ENCODE measurements around the gene ARMC2. TPM values are rescaled to one million over a fixed set of nuclear protein-coding genes. Genes with fewer than 3 reads are reported as not detected.

The ARMC2 gene
- polyA plus RNA-seq, 1 experiment: 5.1 TPM

DNA sequence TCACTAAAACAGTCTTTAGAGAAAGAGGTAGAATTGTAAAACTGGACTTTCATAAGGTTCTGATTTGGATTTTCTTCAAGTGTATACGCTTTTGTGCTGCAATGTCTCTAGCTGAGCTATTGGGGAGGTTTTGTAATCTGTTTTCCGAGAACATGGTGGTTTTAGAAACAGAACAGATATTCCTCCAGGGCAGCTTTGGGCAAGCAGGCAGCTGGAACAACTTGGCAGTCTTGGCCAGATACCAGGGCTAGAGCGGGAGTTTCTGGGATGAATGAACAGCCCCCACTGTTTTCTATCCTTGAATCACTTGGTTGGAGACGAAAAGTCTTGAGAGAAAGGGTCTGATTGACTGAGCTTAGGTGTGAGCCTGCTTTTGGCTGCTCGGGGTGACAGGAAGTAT, 17.1 kb upstream of the ARMC2 start:
- Histone ChIP-seq H3K27ac (ENCODE audit: low read depth, low read length) (no peak overlapping the region), H3K27me3 (ENCODE audit: control insufficient read depth, insufficient read depth, low read length) (no peaks in the 10 kb centered on the region), H3K9me3 (ENCODE audit: control insufficient read depth, insufficient read depth, low read length) (no peaks in the 10 kb centered on the region), H3K4me3 (ENCODE audit: low read depth, low read length) (no peak overlapping the region)
- POLR2A ChIA-PET: no interaction called here
- no peak for DNase-seq (ENCODE audit: low read depth, low spot score)
- TF ChIP-seq, protein P1, sequence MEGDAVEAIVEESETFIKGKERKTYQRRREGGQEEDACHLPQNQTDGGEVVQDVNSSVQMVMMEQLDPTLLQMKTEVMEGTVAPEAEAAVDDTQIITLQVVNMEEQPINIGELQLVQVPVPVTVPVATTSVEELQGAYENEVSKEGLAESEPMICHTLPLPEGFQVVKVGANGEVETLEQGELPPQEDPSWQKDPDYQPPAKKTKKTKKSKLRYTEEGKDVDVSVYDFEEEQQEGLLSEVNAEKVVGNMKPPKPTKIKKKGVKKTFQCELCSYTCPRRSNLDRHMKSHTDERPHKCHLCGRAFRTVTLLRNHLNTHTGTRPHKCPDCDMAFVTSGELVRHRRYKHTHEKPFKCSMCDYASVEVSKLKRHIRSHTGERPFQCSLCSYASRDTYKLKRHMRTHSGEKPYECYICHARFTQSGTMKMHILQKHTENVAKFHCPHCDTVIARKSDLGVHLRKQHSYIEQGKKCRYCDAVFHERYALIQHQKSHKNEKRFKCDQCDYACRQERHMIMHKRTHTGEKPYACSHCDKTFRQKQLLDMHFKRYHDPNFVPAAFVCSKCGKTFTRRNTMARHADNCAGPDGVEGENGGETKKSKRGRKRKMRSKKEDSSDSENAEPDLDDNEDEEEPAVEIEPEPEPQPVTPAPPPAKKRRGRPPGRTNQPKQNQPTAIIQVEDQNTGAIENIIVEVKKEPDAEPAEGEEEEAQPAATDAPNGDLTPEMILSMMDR (IDR thresholded peaks at IDR 0.05; ENCODE audit: low read depth, low read length): no peak
- CTCF ChIA-PET: no interaction called here

DNA sequence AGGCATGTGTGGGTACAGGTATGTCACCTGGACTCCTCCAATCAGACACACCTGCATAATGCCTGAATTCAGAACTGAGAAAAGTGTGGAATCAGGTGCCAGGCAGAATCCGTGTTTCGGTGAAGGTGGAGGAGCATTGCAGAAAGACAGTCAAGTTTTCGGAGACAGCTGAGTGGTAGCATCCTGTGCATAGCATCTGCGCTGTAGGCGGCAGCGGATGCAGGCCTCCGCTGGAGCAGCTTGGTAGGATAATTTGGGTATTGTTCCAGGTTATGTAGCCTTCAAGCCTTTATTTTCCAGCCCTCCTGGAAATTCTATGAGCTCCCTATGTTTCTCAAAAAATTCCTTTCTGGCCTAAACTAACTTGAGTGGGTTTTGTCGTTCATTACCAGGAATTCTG, 15.5 kb upstream of the ARMC2 start:
- TF ChIP-seq, protein P1 (IDR thresholded peaks at IDR 0.05; ENCODE audit: low read depth, low read length): no peak
- CTCF ChIA-PET: interaction anchor here (1.6 kb wide), 1 partner anchor 291 kb away, joined by 4 read pairs; no protein-coding TSS in a partner anchor
- DNase-seq (ENCODE audit: low read depth, low spot score): no peak
- Histone ChIP-seq H3K9me3 (ENCODE audit: control insufficient read depth, insufficient read depth, low read length) (no peaks in the 10 kb centered on the region), H3K27ac (ENCODE audit: low read depth, low read length) (no peak overlapping the region), H3K27me3 (ENCODE audit: control insufficient read depth, insufficient read depth, low read length) (no peaks in the 10 kb centered on the region), H3K4me3 (ENCODE audit: low read depth, low read length) (no peak overlapping the region)
- POLR2A ChIA-PET: no interaction called here

DNA sequence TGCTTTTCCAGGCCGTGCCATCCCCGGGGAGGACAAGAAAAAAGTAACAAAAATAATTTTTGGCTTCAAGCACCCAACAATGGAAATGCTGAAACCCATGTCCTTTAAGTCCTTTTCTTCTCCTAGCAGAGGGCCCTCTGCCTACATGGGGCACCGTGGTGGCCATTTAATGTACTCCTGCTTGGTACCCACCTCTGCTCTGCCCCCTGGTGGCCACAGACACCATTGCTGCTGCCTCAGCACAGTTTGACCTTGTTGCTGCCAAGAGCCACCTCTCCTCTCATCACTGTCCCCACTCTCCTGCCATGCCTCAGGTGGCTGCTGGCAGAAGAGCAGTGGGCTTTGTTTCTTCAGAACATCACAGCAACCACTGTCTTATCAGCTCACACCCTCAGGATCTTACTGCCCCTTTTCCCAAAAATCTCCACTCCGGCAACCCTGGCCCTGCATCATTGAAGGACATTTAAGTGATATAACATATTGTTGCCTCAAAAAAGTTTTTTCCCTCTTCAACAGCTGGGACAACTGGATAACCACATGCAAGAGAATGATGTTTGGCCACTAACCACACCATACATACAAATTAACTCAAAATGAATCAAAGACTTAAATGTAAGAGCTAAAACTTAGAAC, 12.9 kb upstream of the ARMC2 start:
- ChIA-PET POLR2A (no interaction called here), CTCF (interaction anchor here (0.6 to 3.5 kb wide), 27 partner anchors 9 to 311 kb away, joined by 3 to 27 read pairs (median 4); partner anchors contain the start of gene ARMC2)
- Histone ChIP-seq H3K27me3 (ENCODE audit: control insufficient read depth, insufficient read depth, low read length) (no peaks in the 10 kb centered on the region), H3K27ac (ENCODE audit: low read depth, low read length) (no peak overlapping the region), H3K9me3 (ENCODE audit: control insufficient read depth, insufficient read depth, low read length) (no peaks in the 10 kb centered on the region), H3K4me3 (ENCODE audit: low read depth, low read length) (no peak overlapping the region)
- TF ChIP-seq, protein P1 (IDR thresholded peaks at IDR 0.05; ENCODE audit: low read depth, low read length): peak; percentile 84
- DNase-seq (ENCODE audit: low read depth, low spot score): peak; percentile 36

GRCh38 chr6:108836061-108836460, 12.2 kb upstream of the ARMC2 start:
- Histone ChIP-seq H3K9me3 (ENCODE audit: control insufficient read depth, insufficient read depth, low read length) (no peaks in the 10 kb centered on the region), H3K27me3 (ENCODE audit: control insufficient read depth, insufficient read depth, low read length) (no peaks in the 10 kb centered on the region), H3K27ac (ENCODE audit: low read depth, low read length) (no peak overlapping the region), H3K4me3 (ENCODE audit: low read depth, low read length) (no peak overlapping the region)
- peak; percentile 36 for DNase-seq (ENCODE audit: low read depth, low spot score)
- POLR2A ChIA-PET: no interaction called here
- CTCF ChIA-PET: interaction anchor here (0.6 to 3.5 kb wide), 27 partner anchors 8 to 988 kb away, joined by 3 to 27 read pairs (median 4); partner anchors contain the start of gene ARMC2
- TF ChIP-seq, protein P1 (IDR thresholded peaks at IDR 0.05; ENCODE audit: low read depth, low read length): no peak

DNA sequence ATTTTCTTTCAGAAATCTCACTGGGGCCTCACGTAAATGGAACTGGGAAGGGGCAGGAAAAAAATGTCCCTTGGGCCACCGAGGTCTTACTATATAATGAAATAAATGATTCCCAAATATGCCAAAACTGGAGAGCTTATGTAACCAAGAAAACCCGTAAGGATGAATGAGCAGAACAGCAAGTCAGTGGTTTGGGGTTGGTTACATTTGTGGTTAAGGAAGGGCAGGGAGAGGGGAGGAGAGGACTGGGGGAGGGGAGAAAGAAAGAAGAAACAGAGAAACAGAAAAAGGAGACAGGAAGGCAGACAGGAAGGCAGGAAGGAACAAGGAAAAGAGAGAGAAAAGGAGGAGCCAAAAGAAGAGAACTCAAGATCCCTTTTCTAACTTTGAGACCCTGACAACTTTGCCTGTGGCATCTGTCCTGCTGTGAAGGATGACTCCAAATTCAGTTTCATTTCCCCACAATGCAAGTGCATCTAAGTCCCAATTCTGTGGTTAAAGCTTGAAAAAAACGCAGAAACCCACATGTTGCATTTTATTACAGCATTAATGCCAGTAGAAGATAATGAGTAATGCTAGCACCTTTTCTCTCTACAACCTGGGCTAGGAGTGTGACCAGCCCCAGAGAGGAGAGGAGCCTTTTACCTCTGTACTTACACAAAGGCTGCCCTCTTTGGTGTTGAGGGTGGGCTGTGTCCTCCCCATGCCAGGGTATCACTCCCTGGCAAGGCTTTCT, 10.8 kb upstream of the ARMC2 start:
- Histone ChIP-seq H3K27me3 (ENCODE audit: control insufficient read depth, insufficient read depth, low read length) (no peaks in the 10 kb centered on the region), H3K4me3 (ENCODE audit: low read depth, low read length) (no peak overlapping the region), H3K27ac (ENCODE audit: low read depth, low read length) (no peak overlapping the region), H3K9me3 (ENCODE audit: control insufficient read depth, insufficient read depth, low read length) (no peaks in the 10 kb centered on the region)
- DNase-seq (ENCODE audit: low read depth, low spot score): no peak
- TF ChIP-seq, protein P1 (IDR thresholded peaks at IDR 0.05; ENCODE audit: low read depth, low read length): no peak
- ChIA-PET CTCF (interaction anchor here (0.9 to 3.5 kb wide), 3 partner anchors 237 to 296 kb away, joined by 3 to 18 read pairs (median 4); no protein-coding TSS in a partner anchor), POLR2A (no interaction called here)
